ENCODE data around the gene MAD1L1.

Gene MAD1L1

DNA sequence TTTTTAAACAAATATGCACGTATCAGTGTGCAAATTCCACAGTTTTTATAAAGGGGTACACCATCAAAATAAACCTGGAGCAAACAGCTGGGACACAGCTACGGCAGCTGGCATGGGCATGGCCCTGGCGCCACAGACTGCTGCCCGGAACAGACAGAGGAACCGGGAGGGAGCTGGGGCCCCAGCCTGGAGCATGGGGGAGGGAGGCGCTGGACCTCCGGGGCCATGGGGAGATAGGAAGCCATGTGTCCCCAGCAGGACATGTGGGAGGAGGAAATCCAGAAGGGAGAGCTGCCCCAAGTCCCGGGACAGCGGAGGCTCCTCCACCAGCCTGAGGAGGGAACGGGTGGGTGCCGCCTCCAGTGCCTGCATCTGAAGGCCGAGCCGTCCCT lies 180.1 kb downstream of the MAD1L1 start:
- no peak for DNase-seq (ENCODE audit: low spot score)
- Histone ChIP-seq H3K9me3 (ENCODE audit: severe bottlenecking) (no peaks in the 10 kb centered on the region), H3K4me1 (ENCODE audit: insufficient read depth, poor library complexity, severe bottlenecking) (no peaks in the 10 kb centered on the region), H3K4me3 (ENCODE audit: severe bottlenecking) (no peak overlapping the region), H3K27me3 (ENCODE audit: insufficient read depth, poor library complexity, severe bottlenecking) (no peaks in the 10 kb centered on the region), H3K27ac (ENCODE audit: poor library complexity, severe bottlenecking) (no peak overlapping the region), H3K36me3 (ENCODE audit: low read depth) (no peaks in the 10 kb centered on the region)
- ATAC-seq (ENCODE audit: low read depth), result no peak
- TF ChIP-seq, protein P1, sequence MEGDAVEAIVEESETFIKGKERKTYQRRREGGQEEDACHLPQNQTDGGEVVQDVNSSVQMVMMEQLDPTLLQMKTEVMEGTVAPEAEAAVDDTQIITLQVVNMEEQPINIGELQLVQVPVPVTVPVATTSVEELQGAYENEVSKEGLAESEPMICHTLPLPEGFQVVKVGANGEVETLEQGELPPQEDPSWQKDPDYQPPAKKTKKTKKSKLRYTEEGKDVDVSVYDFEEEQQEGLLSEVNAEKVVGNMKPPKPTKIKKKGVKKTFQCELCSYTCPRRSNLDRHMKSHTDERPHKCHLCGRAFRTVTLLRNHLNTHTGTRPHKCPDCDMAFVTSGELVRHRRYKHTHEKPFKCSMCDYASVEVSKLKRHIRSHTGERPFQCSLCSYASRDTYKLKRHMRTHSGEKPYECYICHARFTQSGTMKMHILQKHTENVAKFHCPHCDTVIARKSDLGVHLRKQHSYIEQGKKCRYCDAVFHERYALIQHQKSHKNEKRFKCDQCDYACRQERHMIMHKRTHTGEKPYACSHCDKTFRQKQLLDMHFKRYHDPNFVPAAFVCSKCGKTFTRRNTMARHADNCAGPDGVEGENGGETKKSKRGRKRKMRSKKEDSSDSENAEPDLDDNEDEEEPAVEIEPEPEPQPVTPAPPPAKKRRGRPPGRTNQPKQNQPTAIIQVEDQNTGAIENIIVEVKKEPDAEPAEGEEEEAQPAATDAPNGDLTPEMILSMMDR (IDR thresholded peaks at IDR 0.05; ENCODE audit: poor library complexity, severe bottlenecking), result no peak

DNA sequence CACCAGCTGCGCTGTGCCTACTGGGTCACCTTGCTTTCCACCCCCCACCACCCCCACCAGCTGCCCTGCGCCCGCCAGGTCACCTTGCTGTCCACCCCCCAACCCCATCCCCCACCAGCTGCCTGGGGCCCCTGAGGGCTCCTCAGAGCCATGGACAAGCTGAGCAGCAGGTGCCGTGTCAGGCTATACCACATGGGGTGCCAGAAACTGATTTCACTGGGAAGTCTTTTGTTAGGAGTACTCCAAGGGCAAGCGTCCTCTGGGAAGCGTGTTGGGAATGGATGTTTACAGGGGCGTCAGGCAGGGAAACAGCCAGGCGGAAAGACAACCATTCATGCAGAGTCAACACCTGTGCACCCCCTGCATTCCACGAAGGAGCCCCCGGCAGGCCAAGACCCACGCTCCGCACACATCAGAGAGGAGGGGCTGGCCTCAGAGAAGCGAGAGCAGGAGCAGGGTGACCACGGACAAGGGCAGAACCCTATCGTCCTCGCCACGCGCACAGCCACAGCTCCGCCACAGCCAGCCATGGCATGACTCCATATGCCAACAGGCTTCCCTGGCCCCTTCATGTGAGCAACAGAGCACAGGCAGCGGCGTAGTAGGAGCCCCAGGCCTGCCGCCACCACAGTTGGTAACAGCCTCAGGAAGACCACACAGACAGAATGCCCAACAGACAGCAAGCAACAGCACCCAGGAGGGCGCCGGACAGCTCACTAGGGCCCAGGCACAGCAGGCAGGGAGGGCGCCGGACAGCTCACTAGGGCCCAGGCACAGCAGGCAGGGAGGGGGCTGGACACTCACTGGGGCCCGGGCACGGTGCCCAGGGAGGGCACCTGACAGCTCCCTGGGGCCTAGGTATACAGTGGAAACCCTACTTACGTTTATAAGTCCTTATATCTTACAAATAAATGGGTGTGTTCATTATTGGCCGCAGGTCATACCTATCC lies 180.8 kb downstream of the MAD1L1 start:
- DNase-seq (ENCODE audit: low spot score) (no peak), ATAC-seq (ENCODE audit: low read depth) (no peak)
- no peak overlapping the region for H3K4me3 ChIP-seq (ENCODE audit: severe bottlenecking)
- no peaks in the 10 kb centered on the region for H3K36me3 ChIP-seq (ENCODE audit: low read depth)
- no peak overlapping the region for H3K27ac ChIP-seq (ENCODE audit: poor library complexity, severe bottlenecking)
- no peaks in the 10 kb centered on the region for H3K27me3 ChIP-seq (ENCODE audit: insufficient read depth, poor library complexity, severe bottlenecking)
- H3K4me1 ChIP-seq (ENCODE audit: insufficient read depth, poor library complexity, severe bottlenecking), result no peaks in the 10 kb centered on the region
- TF ChIP-seq, protein P1 (IDR thresholded peaks at IDR 0.05; ENCODE audit: poor library complexity, severe bottlenecking), result no peak
- H3K9me3 ChIP-seq (ENCODE audit: severe bottlenecking), result no peaks in the 10 kb centered on the region

DNA sequence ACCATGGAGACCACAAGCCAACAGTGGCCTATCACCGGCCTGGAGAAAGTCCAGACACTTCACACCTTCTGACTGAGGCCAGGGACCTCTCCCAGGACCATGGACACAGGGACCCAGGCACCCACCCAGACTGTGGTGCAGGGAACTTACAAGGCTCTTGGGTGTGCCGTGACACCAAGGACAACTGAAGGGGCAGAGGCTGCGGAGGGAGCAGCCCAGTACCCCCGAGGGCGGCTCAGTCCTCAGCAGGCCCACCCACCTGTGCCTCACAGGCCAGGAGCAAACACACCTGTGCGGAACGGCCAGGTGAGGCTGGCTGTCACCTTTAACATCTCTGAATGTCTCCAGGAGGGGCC lies 182.3 kb downstream of the MAD1L1 start:
- Histone ChIP-seq H3K4me3 (ENCODE audit: severe bottlenecking) (no peak overlapping the region), H3K27ac (ENCODE audit: poor library complexity, severe bottlenecking) (no peak overlapping the region), H3K36me3 (ENCODE audit: low read depth) (no peaks in the 10 kb centered on the region), H3K9me3 (ENCODE audit: severe bottlenecking) (no peaks in the 10 kb centered on the region), H3K4me1 (ENCODE audit: insufficient read depth, poor library complexity, severe bottlenecking) (no peaks in the 10 kb centered on the region), H3K27me3 (ENCODE audit: insufficient read depth, poor library complexity, severe bottlenecking) (no peaks in the 10 kb centered on the region)
- TF ChIP-seq, protein P1 (IDR thresholded peaks at IDR 0.05; ENCODE audit: poor library complexity, severe bottlenecking), result no peak
- ATAC-seq (ENCODE audit: low read depth), result no peak
- DNase-seq (ENCODE audit: low spot score), result no peak

DNA sequence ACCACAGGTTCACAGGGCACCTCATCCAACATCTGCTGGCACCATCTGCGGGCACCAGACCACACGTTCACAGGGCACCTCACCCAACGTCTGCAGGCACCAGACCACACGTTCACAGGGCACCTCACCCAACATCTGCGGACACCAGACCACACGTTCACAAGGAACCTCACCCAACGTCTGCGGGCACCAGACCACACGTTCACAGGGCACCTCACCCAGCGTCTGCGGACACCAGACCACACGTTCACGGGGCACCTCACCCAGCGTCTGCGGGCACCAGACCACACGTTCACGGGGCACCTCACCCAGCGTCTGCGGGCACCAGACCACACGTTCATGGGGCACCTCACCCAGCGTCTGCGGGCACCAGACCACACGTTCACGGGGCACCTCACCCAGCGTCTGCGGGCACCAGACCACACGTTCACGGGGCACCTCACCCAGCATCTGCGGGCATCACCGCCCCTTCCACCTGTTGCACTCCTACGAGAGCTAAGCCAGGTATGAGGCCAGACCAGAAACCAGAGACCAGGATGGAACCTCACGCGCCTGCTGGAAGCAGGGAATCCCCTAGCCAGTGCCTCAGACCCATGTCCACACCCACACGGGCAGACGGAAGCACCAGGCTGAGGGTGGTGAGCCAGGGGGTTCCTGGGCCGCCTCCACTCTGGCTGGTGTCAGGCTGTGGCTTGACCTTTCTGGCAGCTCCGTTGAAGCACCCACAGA lies 182.8 kb downstream of the MAD1L1 start:
- TF ChIP-seq, protein P1 (IDR thresholded peaks at IDR 0.05; ENCODE audit: poor library complexity, severe bottlenecking), result no peak
- Histone ChIP-seq H3K27ac (ENCODE audit: poor library complexity, severe bottlenecking) (no peak overlapping the region), H3K9me3 (ENCODE audit: severe bottlenecking) (no peaks in the 10 kb centered on the region), H3K36me3 (ENCODE audit: low read depth) (no peaks in the 10 kb centered on the region), H3K4me3 (ENCODE audit: severe bottlenecking) (no peak overlapping the region), H3K4me1 (ENCODE audit: insufficient read depth, poor library complexity, severe bottlenecking) (no peaks in the 10 kb centered on the region), H3K27me3 (ENCODE audit: insufficient read depth, poor library complexity, severe bottlenecking) (no peaks in the 10 kb centered on the region)
- ATAC-seq (ENCODE audit: low read depth), result no peak
- peak; percentile 42 for DNase-seq (ENCODE audit: low spot score)

Measured in RWPE2 (cell line).